Endodermal cell (in vitro differentiated cells): ENCODE results near the gene SLC45A2. TPM values are rescaled to one million over a fixed set of nuclear protein-coding genes. Genes with fewer than 3 reads are reported as not detected.

Source experiments
- DNase-seq: peaks from one replicate; pipeline ENCODE4 v3.0.0-alpha.2; 2017
- H3K27ac ChIP-seq: 2 replicates; pipeline ENCODE4 v1.5.1; 2013; ENCODE audit warnings: mild to moderate bottlenecking, low read depth, low read length, moderate library complexity
- H3K27me3 ChIP-seq: 2 replicates; pipeline ENCODE4 v1.6.1; 2013; ENCODE audit warnings: mild to moderate bottlenecking, low read length, moderate library complexity; ENCODE audit not compliant: insufficient read depth, control insufficient read depth, poor library complexity, severe bottlenecking
- H3K36me3 ChIP-seq: 2 replicates; pipeline ENCODE4 v1.7.0; 2013; ENCODE audit warnings: mild to moderate bottlenecking, low read length, moderate library complexity; ENCODE audit not compliant: control insufficient read depth, insufficient read depth
- H3K4me1 ChIP-seq: one replicate; pipeline ENCODE4 v1.7.0; 2013; ENCODE audit warnings: low read length; ENCODE audit not compliant: control insufficient read depth, insufficient read depth
- H3K4me3 ChIP-seq: 2 replicates; pipeline ENCODE4 v1.5.1; 2013; ENCODE audit warnings: mild to moderate bottlenecking, low read length, moderate library complexity
- H3K9ac ChIP-seq: 2 replicates; pipeline ENCODE4 v1.6.1; 2013; ENCODE audit warnings: mild to moderate bottlenecking, low read length, moderate library complexity; ENCODE audit not compliant: poor library complexity, severe bottlenecking; ENCODE audit errors: extremely low read depth
- H3K9me3 ChIP-seq: 2 replicates; pipeline ENCODE4 v1.6.1; 2013; ENCODE audit warnings: mild to moderate bottlenecking, low read length, moderate library complexity; ENCODE audit not compliant: control insufficient read depth
- H3K27ac Mint-ChIP-seq: 2 replicates; pipeline ENCODE4 v1.8.0; 2020; ENCODE audit warnings: mixed read lengths
- H3K27me3 Mint-ChIP-seq: 2 replicates; pipeline ENCODE4 v1.8.0; 2021; ENCODE audit warnings: mild to moderate bottlenecking, mixed read lengths; ENCODE audit not compliant: insufficient read depth
- H3K36me3 Mint-ChIP-seq: 2 replicates; pipeline ENCODE4 v1.8.0; 2020; ENCODE audit warnings: low read depth, mixed read lengths
- H3K4me1 Mint-ChIP-seq: 2 replicates; pipeline ENCODE4 v1.8.0; 2020; ENCODE audit warnings: mixed read lengths
- H3K4me3 Mint-ChIP-seq: 2 replicates; pipeline ENCODE4 v1.8.0; 2020; ENCODE audit warnings: mild to moderate bottlenecking, moderate library complexity, mixed read lengths
- H3K9me3 Mint-ChIP-seq: 2 replicates; pipeline ENCODE4 v1.8.0; 2020; ENCODE audit warnings: mild to moderate bottlenecking, mixed read lengths
- CTCF ChIP-seq: fragments of 200-600 bp; sonication (generic); conservative IDR thresholded peaks from 2 replicates; pipeline ENCODE4 v1.5.0; 2021; ENCODE audit warnings: antibody characterized with exemption, mild to moderate bottlenecking
- WGBS, 2 experiments: methylation state at CpG; one replicate each; pipeline versions ENCODE4 v1.1.5 to v1.1.7; 2013; ENCODE audit warnings: missing lambda C conversion rate in 2 of 2, mixed read lengths in 1 of 2; ENCODE audit not compliant: insufficient coverage in 1 of 2, insufficient read length in 1 of 2; 5-methylcytosine and 5-hydroxymethylcytosine counted together
- total RNA-seq, 2 donors: library from RNA; stranded (reverse); fragmentation: NEBNext Ultra II Directional in 1 of 2; extraction: Animal tissue kit (Norgen Biotek cat#: 25700) in 1 of 2; gene quantifications; 2 replicates in 1 of 2; 3 replicates in 1 of 2; pipeline ENCODE4 v1.2.1, GENCODE V29; 2021

SLC45A2 gene
- total RNA-seq, 2 donors from 2014 or later = 0.20 TPM; not detected in 1

GRCh38 chr5:34022121-34022705 is 37.7 kb upstream of the SLC45A2 start:
- H3K4me3 Mint-ChIP-seq = no peak overlapping the region
- Histone ChIP-seq H3K4me3 (no peak overlapping the region), H3K9me3 (no peaks in the 10 kb centered on the region), H3K4me1 (no peaks in the 10 kb centered on the region), H3K27ac (no peak overlapping the region), H3K27me3 (no peaks in the 10 kb centered on the region), H3K9ac (no peak overlapping the region), H3K36me3 (no peaks in the 10 kb centered on the region)
- no peaks in the 10 kb centered on the region for H3K27me3 Mint-ChIP-seq
- WGBS, 2 experiments = 61 to 74% methylated on average over 2 of the region's 2 CpGs
- H3K36me3 Mint-ChIP-seq = peaks cover 20% of the 10 kb centered on the region
- TF ChIP-seq CTCF = no peak
- peaks cover 13% of the 10 kb centered on the region for H3K4me1 Mint-ChIP-seq
- DNase-seq = no peak
- H3K27ac Mint-ChIP-seq = peak overlapping the region; percentile 67
- H3K9me3 Mint-ChIP-seq = no peaks in the 10 kb centered on the region

GRCh38 chr5:34021334-34021733 is 36.8 kb upstream of the SLC45A2 start:
- peak overlapping the region; percentile 37 for H3K27ac Mint-ChIP-seq
- Histone ChIP-seq H3K4me1 (no peaks in the 10 kb centered on the region), H3K27ac (no peak overlapping the region), H3K9ac (no peak overlapping the region), H3K9me3 (no peaks in the 10 kb centered on the region), H3K27me3 (no peaks in the 10 kb centered on the region), H3K36me3 (no peaks in the 10 kb centered on the region), H3K4me3 (no peak overlapping the region)
- no peaks in the 10 kb centered on the region for H3K9me3 Mint-ChIP-seq
- TF ChIP-seq CTCF = no peak
- no peaks in the 10 kb centered on the region for H3K27me3 Mint-ChIP-seq
- no peak overlapping the region for H3K4me3 Mint-ChIP-seq
- no peak for DNase-seq
- H3K36me3 Mint-ChIP-seq = peaks cover 20% of the 10 kb centered on the region
- 99 to 100% methylated on average over 1 to 2 of the region's 2 CpGs for WGBS, 2 experiments
- peaks cover 13% of the 10 kb centered on the region for H3K4me1 Mint-ChIP-seq

GRCh38 chr5:34020726-34021125 is 36.2 kb upstream of the SLC45A2 start:
- 96 to 100% methylated on average over 1 of the region's 1 CpG for WGBS, 2 experiments
- no peak overlapping the region for H3K27ac Mint-ChIP-seq
- Histone ChIP-seq H3K27me3 (no peaks in the 10 kb centered on the region), H3K9ac (no peak overlapping the region), H3K27ac (no peak overlapping the region), H3K9me3 (no peaks in the 10 kb centered on the region), H3K4me1 (no peaks in the 10 kb centered on the region), H3K36me3 (no peaks in the 10 kb centered on the region), H3K4me3 (no peak overlapping the region)
- peaks cover 13% of the 10 kb centered on the region for H3K4me1 Mint-ChIP-seq
- TF ChIP-seq CTCF = no peak
- no peak for DNase-seq
- peaks cover 20% of the 10 kb centered on the region for H3K36me3 Mint-ChIP-seq
- no peaks in the 10 kb centered on the region for H3K9me3 Mint-ChIP-seq
- H3K4me3 Mint-ChIP-seq = no peak overlapping the region
- H3K27me3 Mint-ChIP-seq = no peaks in the 10 kb centered on the region
